ENCODE results near the gene NEK7.
A peak's percentile ranks its signal among the peaks of the same experiment; 100 is the strongest.

NEK7 gene

GRCh38 chr1:198158735-198159589 is 2.2 kb downstream of the NEK7 start:
- in situ Hi-C loops (cut with HindIII; ENCODE audit: low sequenced_read_pairs): no loop called here
- DNase-seq (ENCODE audit: low read depth, low spot score): peak; percentile 92

GRCh38 chr1:198160222-198160621 is 3.4 kb downstream of the NEK7 start:
- in situ Hi-C loops (cut with HindIII; ENCODE audit: low sequenced_read_pairs): no loop called here
- DNase-seq (ENCODE audit: low read depth, low spot score): no peak
- no peak overlapping the region for H3K4me3 ChIP-seq (ENCODE audit: low read depth, low read length)
- no peak for TF ChIP-seq CTCF (IDR thresholded peaks at IDR 0.05; ENCODE audit: low read depth, low read length)

More at GRCh38 chr1:198158735-198159589, 2.2 kb downstream of the NEK7 start:
- no peak for TF ChIP-seq CTCF (IDR thresholded peaks at IDR 0.05; ENCODE audit: low read depth, low read length)
- peak overlapping the region; percentile 83 for H3K4me3 ChIP-seq (ENCODE audit: low read depth, low read length)

GRCh38 chr1:198160946-198161614 is 4.3 kb downstream of the NEK7 start:
- in situ Hi-C loops (cut with HindIII; ENCODE audit: low sequenced_read_pairs): no loop called here
- no peak for TF ChIP-seq CTCF (IDR thresholded peaks at IDR 0.05; ENCODE audit: low read depth, low read length)
- no peak for DNase-seq (ENCODE audit: low read depth, low spot score)
- H3K4me3 ChIP-seq (ENCODE audit: low read depth, low read length): no peak overlapping the region

- in situ Hi-C loops (cut with HindIII; ENCODE audit: low sequenced_read_pairs): no loop called here
- DNase-seq (ENCODE audit: low read depth, low spot score): no peak
Observed at GRCh38 chr1:198161718-198162090, 4.9 kb downstream of the NEK7 start.

GRCh38 chr1:198162091-198162767 is 5.4 kb downstream of the NEK7 start:
- DNase-seq (ENCODE audit: low read depth, low spot score): no peak

More at GRCh38 chr1:198161718-198162090, 4.9 kb downstream of the NEK7 start:
- no peak for TF ChIP-seq CTCF (IDR thresholded peaks at IDR 0.05; ENCODE audit: low read depth, low read length)
- H3K4me3 ChIP-seq (ENCODE audit: low read depth, low read length): no peak overlapping the region

More at GRCh38 chr1:198162091-198162767, 5.4 kb downstream of the NEK7 start:
- no peak overlapping the region for H3K4me3 ChIP-seq (ENCODE audit: low read depth, low read length)
- no peak for TF ChIP-seq CTCF (IDR thresholded peaks at IDR 0.05; ENCODE audit: low read depth, low read length)
- in situ Hi-C loops (cut with HindIII; ENCODE audit: low sequenced_read_pairs): no loop called here

All from astrocyte of the spinal cord (primary cell).